PFSK-1 (cell line): ENCODE data around the gene SOX30.

Experiments used
- FOXP2 ChIP-seq: optimal IDR thresholded peaks from 2 replicates; pipeline ENCODE3; 2011; ENCODE audit warnings: borderline replicate concordance, control low read depth, inconsistent platforms; ENCODE audit not compliant: insufficient read depth; ENCODE audit errors: extremely low read length, extremely low read depth
- POLR2AphosphoS5 ChIP-seq: IDR thresholded peaks from 2 replicates; pipeline ENCODE4 v1.6.1; 2012; ENCODE audit warnings: low read depth, mild to moderate bottlenecking, control low read depth, low read length, moderate library complexity
- SIN3A ChIP-seq: IDR thresholded peaks from 2 replicates; pipeline ENCODE4 v1.6.1; 2012; ENCODE audit warnings: mild to moderate bottlenecking, low read length, moderate library complexity, borderline replicate concordance; ENCODE audit not compliant: insufficient read depth
- TAF1 ChIP-seq: IDR thresholded peaks from 2 replicates; pipeline ENCODE4 v1.6.1; 2012; ENCODE audit warnings: low read length, control low read depth, borderline replicate concordance; ENCODE audit not compliant: insufficient read depth
- TF ChIP-seq, protein P1 (sequence below), 2 experiments: IDR thresholded peaks; 2 replicates each; pipeline versions ENCODE4 v1.6.1 to v1.8.0; 2011 to 2012; ENCODE audit warnings: low read depth in 2 of 2, low read length in 2 of 2, control low read depth in 1 of 2, inconsistent platforms in 1 of 2, mild to moderate bottlenecking in 1 of 2, moderate library complexity in 1 of 2; ENCODE audit not compliant: insufficient read depth in 1 of 2

Gene SOX30

DNA sequence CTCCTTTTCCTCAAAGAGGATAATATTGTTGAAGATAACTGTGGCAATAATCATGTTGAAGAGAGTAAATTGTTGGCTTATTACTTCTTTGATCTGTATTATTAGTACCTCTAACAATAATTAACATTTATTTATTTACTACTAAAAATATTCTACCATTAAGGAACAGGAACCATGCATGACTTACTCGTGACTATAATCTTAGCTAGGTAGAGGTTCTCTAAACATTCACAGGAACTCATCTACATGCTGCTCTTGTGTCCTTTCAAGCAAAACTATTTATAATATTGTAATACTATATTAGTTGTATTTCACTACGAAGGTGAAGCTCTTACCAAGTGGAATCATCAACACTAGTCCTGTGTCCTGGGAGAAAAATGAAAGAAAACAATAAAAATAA is 3.1 kb downstream of the SOX30 start:
- no peak for TF ChIP-seq POLR2AphosphoS5

DNA sequence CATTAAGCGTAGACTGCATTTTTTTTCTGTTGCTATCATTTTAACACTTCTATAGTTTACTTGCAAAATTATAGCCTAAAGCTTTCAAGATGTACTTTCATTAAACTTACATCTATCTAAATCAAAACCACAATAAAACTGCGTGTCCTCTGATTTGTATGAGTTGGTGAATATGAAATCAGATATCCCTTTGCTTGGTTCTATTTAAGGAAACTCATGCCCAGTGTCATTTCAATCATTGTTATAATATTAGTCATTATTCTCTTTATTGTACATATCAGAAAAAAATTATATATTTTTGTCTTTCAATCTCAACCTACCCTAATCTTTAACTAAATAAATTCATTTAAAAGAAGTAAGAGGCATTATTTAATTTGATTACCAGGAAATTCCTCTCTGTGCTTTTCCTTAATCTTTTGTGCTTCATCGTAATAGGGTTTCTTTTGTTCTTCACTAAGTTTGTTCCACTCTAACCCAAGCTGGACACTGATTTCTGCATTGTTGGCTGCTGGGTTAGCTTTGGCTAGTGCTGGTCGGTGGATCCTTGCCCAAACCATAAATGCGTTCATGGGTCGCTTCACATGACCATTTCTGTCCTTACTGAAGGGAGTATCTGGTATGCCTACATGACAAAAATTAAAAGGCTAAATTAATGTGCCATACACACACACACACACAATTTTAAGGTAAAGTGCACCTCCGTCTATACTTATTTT is 3.8 kb downstream of the SOX30 start:
- no peak for TF ChIP-seq FOXP2
- TF ChIP-seq, protein P1, sequence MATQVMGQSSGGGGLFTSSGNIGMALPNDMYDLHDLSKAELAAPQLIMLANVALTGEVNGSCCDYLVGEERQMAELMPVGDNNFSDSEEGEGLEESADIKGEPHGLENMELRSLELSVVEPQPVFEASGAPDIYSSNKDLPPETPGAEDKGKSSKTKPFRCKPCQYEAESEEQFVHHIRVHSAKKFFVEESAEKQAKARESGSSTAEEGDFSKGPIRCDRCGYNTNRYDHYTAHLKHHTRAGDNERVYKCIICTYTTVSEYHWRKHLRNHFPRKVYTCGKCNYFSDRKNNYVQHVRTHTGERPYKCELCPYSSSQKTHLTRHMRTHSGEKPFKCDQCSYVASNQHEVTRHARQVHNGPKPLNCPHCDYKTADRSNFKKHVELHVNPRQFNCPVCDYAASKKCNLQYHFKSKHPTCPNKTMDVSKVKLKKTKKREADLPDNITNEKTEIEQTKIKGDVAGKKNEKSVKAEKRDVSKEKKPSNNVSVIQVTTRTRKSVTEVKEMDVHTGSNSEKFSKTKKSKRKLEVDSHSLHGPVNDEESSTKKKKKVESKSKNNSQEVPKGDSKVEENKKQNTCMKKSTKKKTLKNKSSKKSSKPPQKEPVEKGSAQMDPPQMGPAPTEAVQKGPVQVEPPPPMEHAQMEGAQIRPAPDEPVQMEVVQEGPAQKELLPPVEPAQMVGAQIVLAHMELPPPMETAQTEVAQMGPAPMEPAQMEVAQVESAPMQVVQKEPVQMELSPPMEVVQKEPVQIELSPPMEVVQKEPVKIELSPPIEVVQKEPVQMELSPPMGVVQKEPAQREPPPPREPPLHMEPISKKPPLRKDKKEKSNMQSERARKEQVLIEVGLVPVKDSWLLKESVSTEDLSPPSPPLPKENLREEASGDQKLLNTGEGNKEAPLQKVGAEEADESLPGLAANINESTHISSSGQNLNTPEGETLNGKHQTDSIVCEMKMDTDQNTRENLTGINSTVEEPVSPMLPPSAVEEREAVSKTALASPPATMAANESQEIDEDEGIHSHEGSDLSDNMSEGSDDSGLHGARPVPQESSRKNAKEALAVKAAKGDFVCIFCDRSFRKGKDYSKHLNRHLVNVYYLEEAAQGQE (IDR thresholded peaks at IDR 0.05; ENCODE audit: insufficient read depth in 1 of 2, low read depth in 2 of 2, low read length in 2 of 2): no peak

DNA sequence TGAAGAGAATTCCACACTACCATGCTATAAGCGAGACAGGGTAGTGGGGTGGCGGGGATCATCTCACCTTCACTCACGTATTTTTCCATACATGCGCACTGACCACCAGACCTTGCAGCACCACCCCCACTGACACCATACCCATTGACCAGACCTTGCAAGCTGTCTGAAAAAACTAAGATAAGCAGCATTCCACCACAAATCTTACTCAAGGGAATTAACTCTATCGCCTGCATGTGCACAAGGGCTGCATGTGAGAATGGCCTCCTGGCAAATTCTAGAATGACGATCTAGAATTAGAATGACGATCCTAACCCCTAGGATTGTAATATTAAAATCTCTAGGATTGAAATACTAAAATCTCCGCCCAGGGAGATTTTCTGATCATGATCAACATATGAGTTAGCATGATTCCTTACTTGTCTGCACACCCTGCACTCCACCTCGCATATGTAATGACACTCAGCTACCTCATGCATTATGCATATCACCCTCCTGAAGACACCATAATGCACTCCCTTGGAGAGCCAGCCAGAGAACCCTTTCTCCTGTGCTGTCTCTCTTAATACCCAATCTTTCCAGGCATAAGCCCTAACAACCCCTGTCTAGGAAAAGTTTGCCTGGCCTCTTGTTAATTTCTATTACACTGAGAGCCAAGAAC is 11.7 kb downstream of the SOX30 start:
- TF ChIP-seq POLR2AphosphoS5 (no peak), SIN3A (no peak), FOXP2 (no peak), TAF1 (no peak)
- TF ChIP-seq, protein P1 (IDR thresholded peaks at IDR 0.05; ENCODE audit: insufficient read depth in 1 of 2, low read depth in 2 of 2, low read length in 2 of 2): no peak

DNA sequence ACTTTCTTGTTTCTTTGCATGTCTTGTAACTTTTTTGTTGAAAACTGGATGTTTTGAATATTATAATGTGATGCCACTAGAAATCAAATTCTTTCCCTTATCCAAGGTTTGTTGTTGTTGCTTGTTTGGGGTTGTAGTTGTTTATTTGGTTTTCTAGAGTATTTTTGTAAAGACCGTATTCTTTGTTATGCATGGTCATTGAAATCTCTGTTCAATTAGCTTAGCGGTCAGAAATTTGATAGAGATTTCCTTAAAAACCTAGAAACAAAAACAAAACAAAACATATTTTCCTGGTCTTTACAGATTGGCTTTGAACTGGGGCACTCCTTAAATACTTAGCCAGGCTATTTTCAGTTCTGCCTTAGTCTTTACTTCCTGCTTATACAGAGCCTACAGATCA is 21.9 kb downstream of the SOX30 start:
- TF ChIP-seq, protein P1 (IDR thresholded peaks at IDR 0.05; ENCODE audit: insufficient read depth in 1 of 2, low read depth in 2 of 2, low read length in 2 of 2): no peak
- TF ChIP-seq FOXP2 (no peak), TAF1 (no peak), SIN3A (no peak), POLR2AphosphoS5 (no peak)

DNA sequence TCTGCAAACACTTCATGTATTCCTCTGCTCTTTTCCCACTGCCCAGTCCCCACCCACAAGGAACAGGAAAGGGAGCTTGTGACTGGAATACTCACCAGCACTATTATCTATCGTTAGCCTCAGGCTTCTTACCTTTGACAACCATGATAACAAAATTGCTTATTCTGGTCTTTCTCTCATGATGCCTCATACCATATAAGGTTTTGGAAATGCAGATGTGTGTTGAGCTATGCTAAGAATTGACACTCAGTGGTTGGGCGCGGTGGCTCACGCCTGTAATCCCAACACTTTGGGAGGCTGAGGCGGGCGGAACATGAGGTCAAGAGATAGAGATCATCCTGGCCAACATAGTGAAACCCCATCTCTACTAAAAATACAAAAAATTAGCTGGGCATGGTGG is 25.4 kb downstream of the SOX30 start:
- TF ChIP-seq POLR2AphosphoS5 (no peak), TAF1 (no peak), SIN3A (no peak), FOXP2 (no peak)
- TF ChIP-seq, protein P1 (IDR thresholded peaks at IDR 0.05; ENCODE audit: insufficient read depth in 1 of 2, low read depth in 2 of 2, low read length in 2 of 2): no peak
